Common myeloid progenitor, CD34-positive (primary cell): ENCODE measurements around the gene ANXA6.

ENCODE experiments used
- CTCF ChIA-PET: fragments of 350-600 bp; sonication (Branson Sonifier 250); formaldehyde crosslinking; loops from one replicate; lab custom pipeline; 2021; ENCODE audit warnings: antibody characterized with exemption; lab: Charles Lee
- POLR2A ChIA-PET: fragments of 350-600 bp; sonication (Branson Sonifier 250); formaldehyde crosslinking; loops from one replicate; lab custom pipeline; 2021; ENCODE audit warnings: antibody characterized with exemption; lab: Charles Lee
- DNase-seq, 3 donors: peaks; one replicate each; pipeline versions ENCODE4 v3.0.0 to v3.0.0-alpha.2; 2013
- H3K27ac ChIP-seq, 2 experiments: 1 replicate in 1 of 2; 2 replicates in 1 of 2; pipeline ENCODE4 v1.7.0; 2013; ENCODE audit warnings: inconsistent platforms in 2 of 2, low read length in 2 of 2, mild to moderate bottlenecking in 2 of 2, low read depth in 1 of 2, moderate library complexity in 1 of 2; ENCODE audit not compliant: severe bottlenecking in 2 of 2, insufficient read depth in 1 of 2, poor library complexity in 1 of 2
- H3K27me3 ChIP-seq, 5 experiments: replicated peaks in 2 of 5; 1 replicate in 3 of 5; 2 replicates in 2 of 5; pipeline versions ENCODE4 v1.6.1 to v1.7.0; 2013; ENCODE audit warnings: low read length in 4 of 5, mild to moderate bottlenecking in 2 of 5, moderate library complexity in 2 of 5, inconsistent platforms in 1 of 5; ENCODE audit not compliant: insufficient read depth in 5 of 5, control insufficient read depth in 4 of 5
- H3K36me3 ChIP-seq, 4 experiments: 1 replicate in 2 of 4; 2 replicates in 2 of 4; pipeline versions ENCODE4 v1.6.1 to v1.7.0; 2013; ENCODE audit warnings: low read length in 3 of 4, control low read depth in 1 of 4, mild to moderate bottlenecking in 1 of 4; ENCODE audit not compliant: control insufficient read depth in 4 of 4, insufficient read depth in 4 of 4
- H3K4me1 ChIP-seq, 4 experiments: 1 replicate in 3 of 4; 2 replicates in 1 of 4; pipeline versions ENCODE4 v1.6.1 to v1.7.1; 2013; ENCODE audit warnings: low read length in 3 of 4, mild to moderate bottlenecking in 3 of 4, control low read depth in 1 of 4, inconsistent platforms in 1 of 4, moderate library complexity in 1 of 4; ENCODE audit not compliant: control insufficient read depth in 4 of 4, insufficient read depth in 4 of 4; ENCODE audit errors: control extremely low read depth in 1 of 4
- H3K4me3 ChIP-seq, 7 experiments: 1 replicate in 4 of 7; 2 replicates in 3 of 7; pipeline versions ENCODE4 v1.5.1 to v1.7.0; 2013; ENCODE audit warnings: mild to moderate bottlenecking in 7 of 7, low read length in 6 of 7, moderate library complexity in 6 of 7, inconsistent platforms in 2 of 7, low read depth in 2 of 7, control low read depth in 1 of 7; ENCODE audit not compliant: insufficient read depth in 4 of 7, control insufficient read depth in 1 of 7; ENCODE audit errors: extremely low read depth in 1 of 7
- H3K9me3 ChIP-seq, 5 experiments: 1 replicate in 4 of 5; 2 replicates in 1 of 5; pipeline versions ENCODE4 v1.6.1 to v1.7.1; 2013; ENCODE audit warnings: low read length in 4 of 5, mild to moderate bottlenecking in 2 of 5, inconsistent platforms in 1 of 5, low read depth in 1 of 5, moderate library complexity in 1 of 5; ENCODE audit not compliant: control insufficient read depth in 4 of 5, insufficient read depth in 2 of 5; ENCODE audit errors: control extremely low read depth in 1 of 5
- WGBS: methylation state at CpG from one replicate; pipeline ENCODE4 v1.1.5; 2013; ENCODE audit not compliant: insufficient coverage; 5-methylcytosine and 5-hydroxymethylcytosine counted together

Gene ANXA6

DNA sequence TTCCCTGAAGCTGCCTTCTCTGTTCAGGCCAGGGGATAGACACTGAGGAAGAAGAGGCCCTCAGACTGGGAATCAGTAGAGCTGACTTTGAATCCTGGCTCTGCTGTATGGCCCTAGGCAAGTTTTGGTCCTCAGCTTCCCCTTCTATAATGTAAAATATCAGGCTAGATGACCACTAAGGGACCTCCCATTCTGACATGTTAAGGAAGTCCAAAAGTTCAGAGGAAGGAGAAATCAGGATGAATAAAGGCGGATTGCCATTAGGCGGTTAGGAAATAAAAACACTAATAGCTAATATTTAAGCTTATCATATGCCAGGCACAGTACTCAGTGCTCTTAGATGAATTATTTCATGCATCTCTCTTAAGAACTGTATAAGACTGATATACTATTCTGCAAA lies 67.9 kb downstream of the ANXA6 start:
- no peaks in the 10 kb centered on the region for H3K9me3 ChIP-seq
- no peaks in the 10 kb centered on the region for H3K36me3 ChIP-seq
- peaks cover 23 to 62% (median 57%) of the 10 kb centered on the region in 4 experiments for H3K4me1 ChIP-seq
- H3K27me3 ChIP-seq, result no peaks in the 10 kb centered on the region
- no peak for DNase-seq
- ChIA-PET CTCF (interaction anchor here (2.6 to 49.9 kb wide), 3 partner anchors 21 to 68 kb away, joined by 7 to 1757 read pairs (median 1757); partner anchors contain the start of genes ANXA6 and TNIP1), POLR2A (no interaction called here)
- no peak overlapping the region for H3K4me3 ChIP-seq
- no peak overlapping the region for H3K27ac ChIP-seq
- no CpG with 5 or more reads among the region's 2 CpGs for WGBS

DNA sequence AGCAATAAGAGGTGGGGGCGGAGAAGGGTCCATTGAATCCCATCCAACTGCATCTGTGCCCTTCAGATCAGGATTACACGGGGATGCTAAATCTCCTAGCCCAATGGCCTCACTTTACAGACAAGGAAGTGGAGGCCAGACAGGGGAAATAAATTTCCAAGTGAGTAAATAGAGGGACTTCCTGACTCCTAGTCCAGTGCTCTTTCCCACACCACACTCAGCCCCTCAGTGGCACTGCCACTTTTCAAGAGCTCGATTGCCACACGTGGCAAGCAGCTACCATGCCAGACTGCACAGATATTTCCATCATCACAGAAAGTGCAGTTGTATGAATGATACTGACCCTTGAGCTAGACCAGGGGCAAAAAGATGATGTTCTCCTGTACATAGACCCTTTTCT lies 68.6 kb downstream of the ANXA6 start:
- CTCF ChIA-PET, result interaction anchor here (2.6 to 49.9 kb wide), 3 partner anchors 20 to 68 kb away, joined by 7 to 1757 read pairs (median 1757); partner anchors contain the start of genes ANXA6 and TNIP1
- no peaks in the 10 kb centered on the region for H3K27me3 ChIP-seq
- H3K27ac ChIP-seq, result no peak overlapping the region
- WGBS, result 90% methylated on average over 2 of the region's 4 CpGs
- no peak overlapping the region for H3K4me3 ChIP-seq
- no peak for DNase-seq
- POLR2A ChIA-PET, result no interaction called here
- H3K36me3 ChIP-seq, result no peaks in the 10 kb centered on the region
- H3K9me3 ChIP-seq, result no peaks in the 10 kb centered on the region
- peaks cover 17 to 55% (median 50%) of the 10 kb centered on the region in 4 experiments for H3K4me1 ChIP-seq

DNA sequence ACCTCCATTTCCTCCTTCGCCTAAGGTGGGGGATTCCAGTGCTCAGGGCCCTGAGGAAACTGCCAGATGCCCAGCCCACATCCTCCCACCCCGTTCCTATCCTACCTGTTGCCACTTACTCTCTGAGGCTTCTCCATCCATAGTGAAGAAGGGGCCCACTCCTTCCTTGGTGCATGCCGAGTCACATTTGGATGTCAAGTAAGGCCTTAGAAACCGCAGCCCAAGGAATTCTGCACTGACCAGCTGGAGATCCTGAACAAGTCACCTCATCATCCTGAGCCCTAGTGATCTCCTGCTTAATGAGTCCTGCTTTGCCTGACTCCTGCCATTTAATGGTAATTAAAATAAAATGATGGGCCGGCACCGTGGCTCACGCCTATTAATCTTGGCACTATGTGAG lies 70.1 kb downstream of the ANXA6 start:
- peaks cover 8 to 50% (median 44%) of the 10 kb centered on the region in 4 experiments for H3K4me1 ChIP-seq
- 84% methylated on average over 7 of the region's 7 CpGs for WGBS
- ChIA-PET POLR2A (interaction anchor here (0.9 kb wide), 1 partner anchor 10 kb away, joined by 3 read pairs; no protein-coding TSS in a partner anchor), CTCF (interaction anchor here (1.1 to 45.7 kb wide), 5 partner anchors 12 to 39 kb away, joined by 3 to 1757 read pairs (median 4); no protein-coding TSS in a partner anchor)
- H3K27me3 ChIP-seq, result no peaks in the 10 kb centered on the region
- no peaks in the 10 kb centered on the region for H3K36me3 ChIP-seq
- no peaks in the 10 kb centered on the region for H3K9me3 ChIP-seq
- peak overlapping the region in 1 of 2 experiments; percentile 25 for H3K27ac ChIP-seq
- DNase-seq, result no peak
- peak overlapping the region in 1 of 7 experiments; percentile 73 for H3K4me3 ChIP-seq

DNA sequence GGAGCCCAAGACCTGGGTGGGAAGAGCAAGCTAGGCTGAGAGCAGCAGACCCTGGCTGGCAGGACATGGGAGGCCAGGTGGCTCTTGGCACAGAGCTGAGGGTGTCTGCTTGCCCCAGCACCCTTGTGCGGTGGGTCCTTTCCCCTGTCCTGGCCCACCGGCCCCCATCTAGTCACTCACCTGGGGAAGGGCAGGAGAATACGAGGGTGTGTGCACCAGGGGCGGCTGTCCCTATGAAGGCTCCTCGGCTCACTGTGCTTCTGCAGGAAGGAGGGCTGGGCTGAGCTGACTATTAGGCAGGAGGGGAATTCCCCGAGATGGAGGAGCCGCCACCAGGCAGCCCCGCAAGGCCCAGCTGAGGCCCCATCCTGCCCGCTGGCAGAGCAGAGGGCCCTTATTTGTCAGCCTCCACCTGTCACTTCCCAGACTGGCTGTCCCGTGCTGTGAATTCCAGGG lies 70.6 kb downstream of the ANXA6 start:
- Histone ChIP-seq H3K4me1 (peaks cover 8 to 52% (median 47%) of the 10 kb centered on the region in 4 experiments), H3K36me3 (no peaks in the 10 kb centered on the region), H3K4me3 (peak overlapping the region in 6 of 7 experiments; percentile 9 to 73 (median 26)), H3K9me3 (no peaks in the 10 kb centered on the region), H3K27me3 (no peaks in the 10 kb centered on the region), H3K27ac (peak overlapping the region in 1 of 2 experiments; percentile 25)
- 3% methylated on average over 5 of the region's 10 CpGs for WGBS
- CTCF ChIA-PET, result interaction anchor here (0.8 to 45.7 kb wide), 9 partner anchors 12 to 38 kb away, joined by 3 to 1757 read pairs (median 3); no protein-coding TSS in a partner anchor
- POLR2A ChIA-PET, result interaction anchor here (0.9 kb wide), 1 partner anchor 10 kb away, joined by 3 read pairs; no protein-coding TSS in a partner anchor
- peak in 2 of 3 donors; percentile 80 to 83 for DNase-seq

DNA sequence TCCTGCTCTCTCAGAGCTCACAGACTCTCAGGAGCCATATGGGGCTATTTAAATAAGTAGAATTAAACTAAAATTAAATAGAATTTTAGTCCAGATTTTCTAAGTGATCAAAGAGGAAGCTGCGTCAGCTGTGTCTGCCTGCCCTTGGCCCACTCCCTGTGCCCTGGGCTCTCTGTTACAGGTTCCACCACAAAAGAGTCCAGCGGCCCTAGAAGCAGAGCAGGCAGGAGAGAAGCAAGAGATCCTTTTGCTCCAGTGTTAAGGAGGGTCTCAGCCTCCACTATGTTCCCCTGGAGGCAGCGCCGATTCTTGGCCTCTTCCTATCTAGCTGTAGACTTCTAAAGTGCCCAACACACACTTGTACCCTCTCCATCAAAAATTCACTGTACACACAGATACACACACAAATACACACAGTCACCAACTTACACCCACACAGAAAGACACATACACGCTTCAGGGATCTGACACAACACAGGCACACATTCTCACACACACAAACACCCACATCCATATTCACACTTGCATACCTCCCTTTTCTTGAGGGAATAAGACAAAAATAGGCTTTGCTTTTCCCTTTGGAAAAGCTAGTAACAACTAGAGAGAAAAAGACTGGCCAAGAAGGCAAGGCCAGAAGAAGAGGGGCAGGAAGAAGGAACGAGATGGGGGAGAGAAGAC lies 71.2 kb downstream of the ANXA6 start:
- peaks cover 14 to 52% (median 48%) of the 10 kb centered on the region in 4 experiments for H3K4me1 ChIP-seq

DNA sequence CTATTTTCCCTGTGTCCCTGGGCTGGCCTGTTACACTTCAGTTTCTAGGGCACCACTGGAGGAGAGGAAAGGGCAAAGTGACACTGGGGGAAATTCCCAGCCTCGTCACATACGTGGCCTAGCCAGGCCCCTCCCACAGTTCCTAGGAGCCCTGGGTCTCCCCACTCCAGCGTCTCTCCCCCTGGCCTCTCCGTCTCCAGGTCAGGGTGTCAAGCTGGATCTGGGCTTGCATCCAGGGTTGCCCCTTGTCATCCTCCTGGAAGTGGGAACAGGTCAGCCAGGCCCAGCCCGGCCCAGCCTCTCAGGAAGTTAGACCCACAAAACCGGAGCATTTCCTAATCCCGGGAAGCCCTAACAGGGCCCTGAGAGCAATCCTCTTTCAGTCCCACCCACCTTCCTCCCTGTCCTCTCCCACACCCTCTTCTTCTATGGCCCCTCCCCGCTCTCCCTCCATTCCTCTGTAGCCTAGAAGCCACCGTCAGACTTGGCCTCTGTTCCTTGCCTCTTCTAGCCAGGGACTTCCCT lies 72.0 kb downstream of the ANXA6 start:
- peak in 1 of 3 donors; percentile 57 for DNase-seq
- no peaks in the 10 kb centered on the region for H3K9me3 ChIP-seq
- no peaks in the 10 kb centered on the region for H3K27me3 ChIP-seq
- H3K4me3 ChIP-seq, result peak overlapping the region in 3 of 7 experiments; percentile 7 to 73 (median 31)
- H3K4me1 ChIP-seq, result peaks cover 14 to 52% (median 45%) of the 10 kb centered on the region in 4 experiments
- no peaks in the 10 kb centered on the region for H3K36me3 ChIP-seq
- 34% methylated on average over 6 of the region's 9 CpGs for WGBS
- POLR2A ChIA-PET, result interaction anchor here (0.7 kb wide), 1 partner anchor 36 kb away, joined by 3 read pairs; no protein-coding TSS in a partner anchor
- CTCF ChIA-PET, result interaction anchor here (1.2 to 45.7 kb wide), 6 partner anchors 17 to 149 kb away, joined by 3 to 1757 read pairs (median 4); no protein-coding TSS in a partner anchor
- peak overlapping the region; percentile 10 to 54 for H3K27ac ChIP-seq

More for the DNA sequence above, 71.2 kb downstream of the ANXA6 start:
- peak overlapping the region in 1 of 2 experiments; percentile 63 for H3K27ac ChIP-seq
- H3K36me3 ChIP-seq, result no peaks in the 10 kb centered on the region
- peak in 2 of 3 donors; percentile 58 to 65 for DNase-seq
- H3K27me3 ChIP-seq, result no peaks in the 10 kb centered on the region
- peak overlapping the region in 6 of 7 experiments; percentile 9 to 73 (median 26) for H3K4me3 ChIP-seq
- no peaks in the 10 kb centered on the region for H3K9me3 ChIP-seq
- ChIA-PET POLR2A (interaction anchor here (0.7 to 0.9 kb wide), 2 partner anchors 9 to 37 kb away, joined by 3 read pairs; no protein-coding TSS in a partner anchor), CTCF (interaction anchor here (0.8 to 45.7 kb wide), 10 partner anchors 11 to 38 kb away, joined by 3 to 1757 read pairs (median 3); no protein-coding TSS in a partner anchor)
- 57% methylated on average over 5 of the region's 6 CpGs for WGBS
